ENCODE results near the gene PTPN4.

Gene PTPN4

DNA sequence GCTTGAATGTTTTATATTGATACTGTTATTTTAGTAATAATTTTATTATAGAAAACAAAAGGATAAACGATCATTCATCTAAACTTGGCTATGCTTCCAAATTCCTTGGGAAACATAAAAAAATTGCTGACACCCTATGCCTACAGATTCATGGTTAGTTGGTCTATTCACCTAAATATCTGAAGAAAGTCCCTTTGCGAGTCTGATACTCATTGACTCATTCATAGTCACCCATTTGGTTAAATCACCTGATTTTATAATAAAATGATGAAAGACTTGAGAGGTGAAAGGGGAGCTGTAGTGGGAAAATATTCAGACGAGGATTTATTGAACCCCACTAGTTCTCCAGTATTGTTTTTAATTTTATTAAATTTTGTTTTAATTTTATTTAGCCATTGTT lies 112.0 kb downstream of the PTPN4 start:
- DNase-seq = no peak

DNA sequence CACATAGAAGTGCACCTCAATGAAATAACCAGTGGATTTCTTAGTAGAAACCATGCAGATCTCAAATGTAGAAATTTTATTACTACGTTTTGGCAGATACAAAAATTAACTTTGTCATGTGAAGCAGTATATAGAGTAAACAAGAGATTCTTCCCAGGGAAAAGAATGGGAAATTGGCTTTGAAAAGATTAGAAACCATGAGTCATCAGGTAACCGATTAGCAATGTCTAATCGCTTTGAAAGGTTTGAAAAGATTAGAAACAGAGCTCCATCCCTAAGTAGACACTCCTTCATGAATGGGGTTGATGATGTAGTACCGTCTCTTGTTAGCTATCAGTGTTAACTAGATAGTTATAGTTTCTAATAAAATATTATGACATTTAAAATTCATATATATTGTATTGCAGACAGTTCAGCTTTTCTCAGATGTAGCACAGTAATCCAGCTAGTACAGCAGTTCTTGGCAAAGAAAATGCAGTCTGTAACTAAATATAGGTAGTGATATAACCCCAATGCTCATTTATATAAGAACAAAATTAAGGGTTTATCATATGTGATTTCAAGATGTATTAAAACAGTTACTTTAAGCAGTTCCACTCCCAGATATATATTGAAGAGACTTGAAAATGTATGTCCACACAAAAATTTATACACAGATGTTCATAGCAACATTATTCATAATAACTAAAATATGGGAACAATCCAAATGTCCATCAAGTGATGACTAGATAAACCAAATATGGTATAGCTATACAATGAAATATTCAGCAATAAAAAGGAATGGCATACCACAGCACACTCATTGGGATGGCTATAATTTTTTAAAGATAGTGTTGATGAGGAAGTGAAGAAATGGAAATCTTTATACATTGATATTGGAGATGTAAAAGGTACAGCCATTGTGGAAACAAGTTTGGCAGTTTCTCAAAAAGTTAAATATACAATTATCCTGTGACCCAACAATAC lies 113.9 kb downstream of the PTPN4 start:
- DNase-seq = no peak

DNA sequence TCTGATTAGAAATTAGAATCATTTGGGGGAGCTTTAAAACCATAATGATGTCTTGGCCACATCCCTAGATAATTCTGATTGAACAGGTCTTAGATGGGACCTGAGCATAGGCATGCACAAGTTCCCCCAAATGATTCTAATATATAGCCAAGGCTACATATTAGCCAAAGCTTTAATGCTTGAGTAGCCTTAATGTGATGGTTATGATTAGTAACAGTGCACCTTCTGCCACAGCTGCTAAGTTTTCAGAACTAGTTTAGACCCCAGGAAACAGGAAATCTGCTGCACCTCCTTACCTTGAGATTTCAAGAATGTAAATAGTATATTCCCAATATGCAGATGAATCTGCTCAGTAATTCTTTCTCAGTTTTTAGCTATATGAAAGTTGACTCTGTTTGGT lies 119.8 kb downstream of the PTPN4 start:
- no peak for DNase-seq

GRCh38 chr2:119888680-119889079 lies 129.0 kb downstream of the PTPN4 start:
- no peak for DNase-seq

DNA sequence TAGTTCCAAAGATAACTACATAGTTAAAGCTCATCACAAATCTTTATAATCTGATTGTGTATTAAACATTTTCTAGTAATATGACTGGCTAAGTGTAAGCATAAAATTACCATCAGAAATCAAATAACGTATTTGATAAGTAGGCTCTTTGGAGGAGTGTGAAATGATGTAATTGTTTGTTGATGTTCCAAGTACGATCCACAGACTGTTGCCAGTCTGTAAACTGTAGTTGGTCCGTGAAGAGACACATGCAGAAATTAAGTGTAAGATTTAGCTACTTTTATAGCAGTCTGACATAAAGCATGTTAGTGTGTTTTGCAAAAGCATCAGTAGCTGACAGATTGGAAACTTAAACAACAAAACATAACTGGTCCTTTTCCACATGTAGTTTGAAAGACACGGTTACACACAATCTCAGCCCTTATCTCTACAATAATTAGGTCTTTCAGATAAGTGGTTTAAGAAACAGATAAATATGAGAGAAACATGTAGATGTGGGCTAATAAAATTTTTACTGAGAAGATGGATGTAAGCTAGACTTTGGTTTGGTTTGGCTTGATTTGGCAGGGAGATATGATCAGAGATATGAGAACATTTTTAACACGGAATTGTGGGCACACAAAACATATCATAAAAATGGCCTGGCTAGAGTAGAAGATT lies 138.1 kb downstream of the PTPN4 start:
- no peak for DNase-seq

GRCh38 chr2:119901013-119901412 lies 141.3 kb downstream of the PTPN4 start:
- DNase-seq = no peak

DNA sequence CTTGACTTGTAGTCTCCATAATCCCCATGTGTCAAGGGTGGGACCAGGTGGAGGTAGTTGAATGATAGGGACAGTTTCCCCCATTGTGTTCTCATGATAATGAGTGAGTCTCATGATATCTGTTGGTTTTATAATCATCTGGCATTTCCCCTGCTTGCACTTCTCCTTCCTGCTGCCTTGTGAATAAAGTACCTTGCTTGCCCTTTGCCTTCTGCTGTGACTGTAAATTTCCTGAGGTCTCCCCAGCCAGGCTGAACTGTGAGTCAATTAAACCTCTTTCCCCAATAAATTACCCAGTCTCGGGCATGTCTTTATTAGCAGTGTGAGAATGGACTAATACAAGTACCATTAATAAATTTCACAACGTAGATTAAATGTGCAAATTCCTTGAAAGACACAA lies 150.8 kb downstream of the PTPN4 start:
- DNase-seq = no peak

DNA sequence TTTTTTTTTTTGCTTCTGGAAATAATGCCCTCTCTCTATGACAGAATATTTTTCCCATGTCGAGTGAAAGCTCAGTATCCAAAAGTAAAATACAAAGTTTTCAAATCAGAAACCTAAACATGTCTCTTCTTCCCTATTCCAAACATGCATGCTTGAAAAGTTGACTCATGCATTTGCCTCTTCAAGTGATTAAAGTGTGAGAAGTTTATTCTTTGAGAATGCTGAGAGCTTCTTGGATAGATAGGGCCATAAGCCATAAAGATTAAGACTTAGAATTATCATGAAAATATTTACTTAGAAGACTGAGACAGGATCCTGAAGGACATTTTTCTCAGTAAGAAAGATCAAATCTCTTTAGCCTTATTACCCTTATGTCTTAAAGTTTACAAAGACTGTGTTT lies 154.5 kb downstream of the PTPN4 start:
- no peak for DNase-seq

GRCh38 chr2:119921825-119922224 lies 162.1 kb downstream of the PTPN4 start:
- DNase-seq = no peak

DNA sequence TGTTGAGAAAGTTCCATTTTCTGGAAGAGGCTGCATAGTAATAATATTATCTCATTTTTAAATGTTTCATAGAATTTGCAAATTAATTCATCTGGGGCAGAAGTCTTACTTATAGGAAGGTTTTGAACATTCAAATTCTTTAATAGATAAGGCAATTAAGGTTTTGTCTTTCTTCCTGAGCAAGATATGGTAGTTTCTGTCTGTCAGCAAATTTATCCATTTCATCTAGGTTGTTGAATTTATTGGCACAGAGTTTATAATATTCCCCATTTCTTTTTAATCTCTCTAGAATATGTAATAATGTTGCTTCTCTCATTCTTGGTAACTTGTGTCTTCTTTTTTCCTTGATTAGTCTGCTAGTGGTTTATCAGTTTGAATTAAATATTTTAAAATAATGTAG lies 163.0 kb downstream of the PTPN4 start:
- DNase-seq = no peak

DNA sequence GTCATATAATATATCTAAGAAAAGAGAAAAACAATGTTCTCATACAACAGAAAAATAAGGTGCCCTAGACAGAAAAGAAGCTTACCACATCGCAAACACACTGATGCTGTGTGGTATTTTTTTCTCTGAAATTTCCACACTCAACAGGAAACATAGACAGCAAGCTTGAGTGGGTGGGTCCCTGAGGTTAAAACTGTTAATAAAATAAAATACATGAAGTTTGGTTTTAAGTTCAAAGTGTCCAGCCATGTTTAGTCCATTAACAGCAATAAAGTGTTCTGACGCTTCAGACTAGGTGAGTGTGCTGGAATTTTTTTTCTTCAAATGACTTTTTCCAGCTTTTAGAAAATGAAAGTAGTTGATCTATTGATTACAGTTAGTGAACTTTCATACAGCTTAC lies 169.8 kb downstream of the PTPN4 start:
- no peak for DNase-seq

GRCh38 chr2:119932809-119933208 lies 173.1 kb downstream of the PTPN4 start:
- DNase-seq = no peak

DNA sequence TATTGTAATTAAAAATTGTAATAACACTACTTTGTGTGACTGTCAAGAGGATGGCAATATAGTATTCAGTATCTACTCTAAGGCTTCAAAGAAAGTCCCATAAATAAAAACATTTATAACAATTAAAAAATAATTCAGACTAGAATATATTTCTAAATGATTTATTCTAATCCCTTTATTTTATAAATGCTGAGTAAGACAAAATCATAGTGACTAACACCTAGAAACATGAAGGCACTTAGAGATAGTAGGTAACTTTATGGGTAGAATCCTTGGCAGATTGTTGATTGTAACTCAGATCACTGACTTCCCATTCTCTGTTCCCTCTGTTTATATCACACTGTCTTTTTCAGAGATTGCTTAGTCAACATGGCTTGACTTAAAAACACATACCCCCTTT lies 174.6 kb downstream of the PTPN4 start:
- no peak for DNase-seq

GRCh38 chr2:119937680-119938079 lies 178.0 kb downstream of the PTPN4 start:
- DNase-seq = no peak

GRCh38 chr2:119939915-119940314 lies 180.2 kb downstream of the PTPN4 start:
- DNase-seq = no peak

DNA sequence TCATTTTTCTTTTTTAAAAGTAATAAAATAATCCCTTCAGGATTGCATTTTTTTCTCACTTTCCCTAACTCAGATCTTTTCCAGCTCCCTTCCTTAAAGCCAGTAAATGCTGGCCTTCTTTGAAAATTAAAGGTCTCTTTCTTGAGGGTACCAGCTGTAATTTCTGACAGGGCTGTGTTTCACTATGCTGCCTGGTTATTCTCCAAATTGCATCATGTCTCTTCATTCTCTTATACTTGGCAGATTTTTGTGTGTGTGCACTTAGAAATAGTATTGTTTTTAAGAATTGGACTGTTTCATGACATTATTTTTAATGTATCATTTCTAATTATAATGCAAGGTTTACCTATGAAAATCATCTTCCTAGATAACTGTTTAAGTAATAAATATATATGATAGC lies 181.1 kb downstream of the PTPN4 start:
- no peak for DNase-seq

- no peak for DNase-seq
Measured at GRCh38 chr2:119941388-119941787, 181.7 kb downstream of the PTPN4 start.

GRCh38 chr2:119941981-119942513 lies 182.3 kb downstream of the PTPN4 start:
- no peak for DNase-seq

GRCh38 chr2:119943058-119943457 lies 183.3 kb downstream of the PTPN4 start:
- no peak for DNase-seq

GRCh38 chr2:119947535-119947934 lies 187.8 kb downstream of the PTPN4 start:
- DNase-seq = no peak

DNA sequence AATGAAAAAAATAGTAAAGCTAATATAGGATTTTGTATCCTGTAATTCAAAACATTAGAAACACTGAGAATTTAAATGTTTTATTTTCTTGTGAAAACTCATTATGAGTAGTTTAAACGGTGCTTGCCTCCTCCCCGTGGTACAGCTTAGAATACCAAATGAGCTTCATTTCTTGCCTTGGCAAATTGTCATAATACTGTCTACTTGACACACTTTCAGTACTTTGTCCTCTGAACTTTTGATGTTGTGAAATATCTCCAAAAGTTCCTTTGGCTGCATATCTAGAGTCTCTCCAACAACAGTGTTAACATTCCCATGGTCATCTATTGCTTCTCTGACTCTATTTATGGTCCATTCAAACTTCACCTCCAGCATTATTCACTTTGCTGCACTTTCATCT lies 191.2 kb downstream of the PTPN4 start:
- DNase-seq = no peak

GRCh38 chr2:119958670-119959268 lies 199.0 kb downstream of the PTPN4 start:
- DNase-seq = no peak

- no peak for DNase-seq
Measured at GRCh38 chr2:119960821-119961220, 201.1 kb downstream of the PTPN4 start.

GRCh38 chr2:119981896-119982295 lies 222.2 kb downstream of the PTPN4 start:
- no peak for DNase-seq
